Naive B cell (primary cell): Measurements from ENCODE around the gene MAP3K2. TPM values are rescaled to one million over a fixed set of nuclear protein-coding genes. Genes with fewer than 3 reads are reported as not detected.
A peak's percentile ranks its signal among the peaks of the same experiment; 100 is the strongest.

Experiments used
- ATAC-seq, 2 donors: fragments of 150-1000 bp; cut with Tn5 transposase; 2 replicates each; pipeline ENCODE4 v1.10.0; 2021; ENCODE audit warnings: low read depth in 2 of 2, mild to moderate bottlenecking in 2 of 2, moderate library complexity in 2 of 2
- DNase-seq: peaks from one replicate; pipeline ENCODE4 v3.0.0; 2022
- H3K27ac Mint-ChIP-seq, 6 donors: one replicate each; pipeline ENCODE4 v1.8.0; 2020 to 2022; ENCODE audit warnings: mild to moderate bottlenecking in 6 of 6, mixed read lengths in 6 of 6, moderate library complexity in 5 of 6, inconsistent platforms in 2 of 6
- H3K27me3 Mint-ChIP-seq, 3 donors: one replicate each; pipeline ENCODE4 v1.8.0; 2021 to 2022; ENCODE audit warnings: mixed read lengths in 3 of 3, mild to moderate bottlenecking in 1 of 3
- H3K36me3 Mint-ChIP-seq, 2 donors: one replicate each; pipeline ENCODE4 v1.8.0; 2020 to 2022; ENCODE audit warnings: mixed read lengths in 2 of 2, inconsistent platforms in 1 of 2, mild to moderate bottlenecking in 1 of 2
- H3K4me1 Mint-ChIP-seq, 3 donors: one replicate each; pipeline ENCODE4 v1.8.0; 2020 to 2022; ENCODE audit warnings: mixed read lengths in 3 of 3, inconsistent platforms in 1 of 3, mild to moderate bottlenecking in 1 of 3, moderate library complexity in 1 of 3
- H3K4me3 Mint-ChIP-seq, 8 donors: one replicate each; pipeline ENCODE4 v1.8.0; 2020 to 2022; ENCODE audit warnings: mild to moderate bottlenecking in 8 of 8, mixed read lengths in 8 of 8, moderate library complexity in 8 of 8, inconsistent platforms in 2 of 8
- H3K9me3 Mint-ChIP-seq, 7 donors: one replicate each; pipeline ENCODE4 v1.8.0; 2020 to 2022; ENCODE audit warnings: mixed read lengths in 7 of 7, mild to moderate bottlenecking in 5 of 7, inconsistent platforms in 2 of 7, moderate library complexity in 1 of 7
- polyA plus RNA-seq, 6 donors: library from polyadenylated mRNA; unstranded; fragments of 300-500 nt; fragmentation: Illumina TruSeq; gene quantifications; one replicate each; pipeline ENCODE4 v1.2.3, GENCODE V29; 2021; ENCODE audit warnings: low read depth in 6 of 6

MAP3K2 gene
- polyA plus RNA-seq, 6 donors from 2014 or later: 67.2 to 101 (median 73.2) TPM

GRCh38 chr2:127305990-127306585 lies 81.7 kb downstream of the MAP3K2 start:
- Mint-ChIP-seq H3K27ac (peak overlapping the region in 4 of 6 donors; percentile 39 to 75 (median 48)), H3K9me3 (no peaks in the 10 kb centered on the region), H3K36me3 (peaks cover 0 to 15% of the 10 kb centered on the region in 2 donors), H3K27me3 (no peaks in the 10 kb centered on the region), H3K4me1 (peaks cover 0 to 4% (median 0%) of the 10 kb centered on the region in 3 donors), H3K4me3 (no peak overlapping the region)
- ATAC-seq: peak in 1 of 2 donors; percentile 57
- DNase-seq: no peak

DNA sequence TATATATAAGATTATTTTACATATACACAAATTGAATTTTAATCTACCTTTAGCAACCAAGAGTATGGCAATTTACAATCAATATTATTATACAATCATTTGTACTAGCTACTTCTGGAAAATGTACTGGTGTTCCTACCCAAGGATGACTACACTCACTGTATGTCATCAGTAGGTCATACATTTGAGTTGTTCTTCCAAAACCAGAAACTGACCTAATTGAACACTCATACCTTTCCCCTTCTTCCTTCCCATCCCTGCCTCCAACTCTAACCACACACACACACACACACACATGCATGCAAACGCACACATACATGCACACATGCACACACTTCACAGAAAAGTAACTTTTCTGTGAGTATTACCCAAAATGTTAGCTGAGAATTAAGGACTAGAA lies 85.6 kb downstream of the MAP3K2 start:
- H3K4me3 Mint-ChIP-seq: no peak overlapping the region
- H3K36me3 Mint-ChIP-seq: peaks cover 0 to 6% of the 10 kb centered on the region in 2 donors
- peaks cover 0 to 4% (median 0%) of the 10 kb centered on the region in 3 donors for H3K4me1 Mint-ChIP-seq
- peak overlapping the region in 2 of 6 donors; percentile 13 to 79 for H3K27ac Mint-ChIP-seq
- H3K27me3 Mint-ChIP-seq: no peaks in the 10 kb centered on the region
- DNase-seq (no peak), ATAC-seq (no peak)
- no peaks in the 10 kb centered on the region for H3K9me3 Mint-ChIP-seq

DNA sequence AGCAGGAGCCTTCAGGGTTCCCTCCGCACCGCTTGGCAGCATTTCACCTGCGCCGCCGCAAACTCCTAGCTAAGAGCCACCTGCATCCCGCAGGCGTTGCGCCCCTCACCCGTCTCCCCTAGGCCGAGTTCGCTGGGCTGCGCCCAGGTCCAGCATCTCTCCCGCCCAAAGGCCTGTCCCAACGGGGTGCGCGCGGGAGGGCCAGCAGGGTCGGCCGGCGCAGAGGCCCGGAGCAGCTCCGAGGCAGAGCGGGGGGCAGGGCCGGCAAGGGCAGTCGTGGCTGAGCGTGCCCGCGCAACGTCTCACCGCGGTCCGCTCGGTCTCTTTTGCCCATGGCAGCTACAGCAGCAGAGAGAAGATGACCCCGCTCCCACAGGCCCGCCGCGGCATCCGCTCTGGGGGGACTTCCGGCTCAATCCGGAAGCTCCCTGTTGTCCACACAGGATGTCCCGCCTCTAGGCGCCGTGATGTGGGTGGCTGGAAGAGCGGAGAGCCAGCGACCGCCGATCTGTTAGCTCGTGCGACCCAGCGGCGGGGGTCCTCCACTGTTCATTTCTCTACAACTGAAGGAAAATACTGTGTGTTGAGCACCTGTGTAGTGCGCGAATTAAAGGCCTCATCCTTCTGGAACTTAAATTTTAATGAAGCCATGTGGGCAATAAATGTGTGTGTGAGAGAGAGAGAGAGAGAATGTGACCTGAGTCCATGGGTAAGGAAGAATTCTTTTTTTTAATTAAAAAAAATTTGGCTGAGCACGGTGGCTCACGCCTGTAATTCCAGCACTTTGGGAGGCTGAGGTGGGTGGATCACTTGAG lies 93.8 kb downstream of the MAP3K2 start, which contains the start of gene ERCC3:
TSS of gene ERCC3 (minus strand) at position 397 of the 815 bp plus-strand sequence. CDS start at position 334, 63 bp downstream.
- Mint-ChIP-seq H3K27me3 (no peaks in the 10 kb centered on the region), H3K27ac (peak within 1 kb of the TSS; percentile 58 to 98 (median 96)), H3K9me3 (peaks cover 0 to 2% (median 0%) of the 10 kb centered on the region in 7 donors), H3K4me3 (peak within 1 kb of the TSS; percentile 92 to 100 (median 98)), H3K4me1 (peaks cover 16 to 27% (median 24%) of the 10 kb centered on the region in 3 donors), H3K36me3 (peaks cover 3 to 6% of the 10 kb centered on the region in 2 donors)
- peak; percentile 78 for DNase-seq
- ATAC-seq: peak; percentile 98

DNA sequence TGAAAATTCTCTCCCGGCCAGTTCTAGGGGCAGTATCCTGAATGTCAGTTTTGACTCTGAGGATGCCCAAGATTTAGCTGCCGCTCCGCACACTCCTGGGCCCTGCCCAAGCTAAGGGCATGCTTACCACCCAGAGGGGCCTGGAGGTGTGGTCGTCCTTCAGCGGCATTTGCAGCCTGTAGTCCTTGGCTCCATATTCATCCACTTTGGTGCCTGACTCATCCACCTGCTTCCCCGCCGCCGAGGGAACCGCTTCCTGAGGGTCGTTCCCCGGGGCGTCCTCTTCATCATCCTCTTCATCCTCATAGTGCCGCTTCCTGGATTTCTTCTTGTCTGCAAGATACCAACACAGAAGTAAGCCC lies 94.4 kb downstream of the MAP3K2 start:
- H3K27ac Mint-ChIP-seq: peak overlapping the region in 4 of 6 donors; percentile 71 to 96 (median 93)
- peaks cover 8 to 12% of the 10 kb centered on the region in 2 donors for H3K36me3 Mint-ChIP-seq
- H3K9me3 Mint-ChIP-seq: peaks cover 0 to 2% (median 0%) of the 10 kb centered on the region in 7 donors
- DNase-seq (peak; percentile 1), ATAC-seq (no peak)
- H3K4me1 Mint-ChIP-seq: peaks cover 16 to 33% (median 24%) of the 10 kb centered on the region in 3 donors
- H3K4me3 Mint-ChIP-seq: peak overlapping the region; percentile 92 to 100 (median 98)
- no peaks in the 10 kb centered on the region for H3K27me3 Mint-ChIP-seq

DNA sequence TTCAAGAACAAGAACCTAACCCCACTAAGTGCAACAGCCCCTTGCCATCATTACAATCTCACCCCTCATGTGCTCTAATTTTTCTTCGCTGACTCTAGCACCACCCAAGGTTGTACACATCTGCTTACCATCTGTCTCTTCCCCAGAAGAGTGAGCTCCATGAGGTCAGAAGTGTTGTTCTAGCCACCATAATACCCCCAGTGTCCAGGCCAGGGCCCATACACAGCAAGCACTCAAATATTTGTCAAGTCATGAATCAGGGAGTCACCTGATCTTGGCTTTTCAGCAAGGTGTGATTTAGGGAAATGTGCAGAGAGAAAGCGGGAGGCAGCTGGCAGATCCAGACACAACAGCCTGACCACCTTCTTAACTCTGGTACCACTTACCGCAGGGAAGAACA lies 99.5 kb downstream of the MAP3K2 start:
- no peaks in the 10 kb centered on the region for H3K27me3 Mint-ChIP-seq
- ATAC-seq (no peak), DNase-seq (no peak)
- H3K27ac Mint-ChIP-seq: no peak overlapping the region
- H3K9me3 Mint-ChIP-seq: peaks cover 0 to 8% (median 0%) of the 10 kb centered on the region in 7 donors
- no peak overlapping the region for H3K4me3 Mint-ChIP-seq
- peaks cover 16 to 33% (median 20%) of the 10 kb centered on the region in 3 donors for H3K4me1 Mint-ChIP-seq
- H3K36me3 Mint-ChIP-seq: peaks cover 40 to 46% of the 10 kb centered on the region in 2 donors

DNA sequence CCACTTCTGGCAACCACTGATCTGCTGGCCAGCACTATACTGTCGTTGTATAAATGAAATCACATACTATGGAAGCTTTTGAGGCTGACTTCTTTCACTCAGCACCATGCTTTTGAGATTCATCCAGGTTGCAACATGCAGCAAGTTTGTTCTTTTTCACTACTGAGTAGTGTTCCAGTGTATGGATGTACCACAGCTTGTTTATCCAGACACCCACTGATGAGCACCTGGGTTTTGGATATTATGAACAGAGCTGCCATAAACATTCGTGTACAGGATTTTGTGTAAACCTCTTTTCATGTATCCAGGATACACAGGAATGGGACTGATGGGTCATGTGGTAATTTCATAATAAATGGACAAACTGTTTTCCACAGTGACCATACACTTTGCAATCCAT lies 104.5 kb downstream of the MAP3K2 start:
- Mint-ChIP-seq H3K27ac (no peak overlapping the region), H3K27me3 (no peaks in the 10 kb centered on the region), H3K4me1 (peaks cover 18 to 41% (median 20%) of the 10 kb centered on the region in 3 donors), H3K9me3 (peaks cover 0 to 8% (median 0%) of the 10 kb centered on the region in 7 donors), H3K36me3 (peaks cover 45 to 49% of the 10 kb centered on the region in 2 donors), H3K4me3 (no peak overlapping the region)
- ATAC-seq (no peak), DNase-seq (no peak)

GRCh38 chr2:127280693-127281092 lies 107.1 kb downstream of the MAP3K2 start:
- no peak for ATAC-seq
- Mint-ChIP-seq H3K4me3 (no peak overlapping the region), H3K27me3 (no peaks in the 10 kb centered on the region), H3K36me3 (peaks cover 42 to 46% of the 10 kb centered on the region in 2 donors), H3K9me3 (peaks cover 0 to 8% (median 0%) of the 10 kb centered on the region in 7 donors), H3K4me1 (peaks cover 19 to 54% (median 21%) of the 10 kb centered on the region in 3 donors), H3K27ac (peak overlapping the region in 2 of 6 donors; percentile 22 to 37)
- DNase-seq: no peak

DNA sequence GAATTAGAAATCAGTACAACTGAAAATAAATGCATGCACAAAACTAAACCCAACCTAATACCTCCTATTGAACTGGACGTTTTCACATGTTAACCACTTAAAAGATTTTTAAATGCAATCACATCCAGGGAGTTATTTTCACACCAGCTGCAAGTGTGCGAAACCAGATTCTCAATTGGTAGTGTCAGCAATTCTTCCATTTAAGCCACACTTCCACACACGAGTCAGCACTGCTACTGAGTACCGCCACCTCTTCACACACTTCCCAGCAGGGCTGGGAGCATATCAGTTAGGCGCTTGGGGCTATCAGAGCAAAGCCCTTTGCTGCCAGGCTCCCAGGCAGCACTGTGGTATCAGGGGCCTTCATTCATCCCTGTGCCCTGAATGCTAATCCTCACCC lies 108.0 kb downstream of the MAP3K2 start:
- H3K36me3 Mint-ChIP-seq: peaks cover 39 to 50% of the 10 kb centered on the region in 2 donors
- DNase-seq (no peak), ATAC-seq (no peak)
- no peaks in the 10 kb centered on the region for H3K27me3 Mint-ChIP-seq
- H3K27ac Mint-ChIP-seq: peak overlapping the region in 1 of 6 donors; percentile 36
- peaks cover 0 to 8% (median 0%) of the 10 kb centered on the region in 7 donors for H3K9me3 Mint-ChIP-seq
- H3K4me1 Mint-ChIP-seq: peaks cover 21 to 54% (median 22%) of the 10 kb centered on the region in 3 donors
- no peak overlapping the region for H3K4me3 Mint-ChIP-seq

- DNase-seq (no peak), ATAC-seq (no peak)
- Mint-ChIP-seq H3K27ac (peak overlapping the region in 1 of 6 donors; percentile 89), H3K4me3 (no peak overlapping the region), H3K4me1 (peaks cover 16 to 48% (median 17%) of the 10 kb centered on the region in 3 donors), H3K36me3 (peaks cover 34 to 43% of the 10 kb centered on the region in 2 donors), H3K27me3 (no peaks in the 10 kb centered on the region), H3K9me3 (peaks cover 0 to 4% (median 0%) of the 10 kb centered on the region in 7 donors)
Observed at GRCh38 chr2:127278959-127279358, 108.8 kb downstream of the MAP3K2 start.

- peak overlapping the region in 5 of 6 donors; percentile 13 to 88 (median 49) for H3K27ac Mint-ChIP-seq
- H3K4me3 Mint-ChIP-seq: no peak overlapping the region
- peaks cover 12 to 31% (median 14%) of the 10 kb centered on the region in 3 donors for H3K4me1 Mint-ChIP-seq
- no peaks in the 10 kb centered on the region for H3K9me3 Mint-ChIP-seq
- peaks cover 35 to 38% of the 10 kb centered on the region in 2 donors for H3K36me3 Mint-ChIP-seq
- DNase-seq: no peak
- H3K27me3 Mint-ChIP-seq: no peaks in the 10 kb centered on the region
- ATAC-seq: no peak
Observed at GRCh38 chr2:127277028-127277427, 110.7 kb downstream of the MAP3K2 start.

- ATAC-seq: no peak
- Mint-ChIP-seq H3K9me3 (no peaks in the 10 kb centered on the region), H3K4me3 (no peak overlapping the region), H3K27ac (peak overlapping the region in 2 of 6 donors; percentile 38 to 51), H3K36me3 (peaks cover 36 to 39% of the 10 kb centered on the region in 2 donors), H3K4me1 (peaks cover 12 to 19% (median 12%) of the 10 kb centered on the region in 3 donors), H3K27me3 (no peaks in the 10 kb centered on the region)
- no peak for DNase-seq
Observed at GRCh38 chr2:127275789-127276188, 112.0 kb downstream of the MAP3K2 start.

GRCh38 chr2:127275356-127275755 lies 112.4 kb downstream of the MAP3K2 start:
- H3K4me1 Mint-ChIP-seq: peaks cover 12 to 19% (median 12%) of the 10 kb centered on the region in 3 donors
- no peak overlapping the region for H3K4me3 Mint-ChIP-seq
- DNase-seq (no peak), ATAC-seq (no peak)
- H3K27me3 Mint-ChIP-seq: no peaks in the 10 kb centered on the region
- H3K9me3 Mint-ChIP-seq: no peaks in the 10 kb centered on the region
- peak overlapping the region in 3 of 6 donors; percentile 35 to 51 (median 38) for H3K27ac Mint-ChIP-seq
- peaks cover 36 to 43% of the 10 kb centered on the region in 2 donors for H3K36me3 Mint-ChIP-seq

DNA sequence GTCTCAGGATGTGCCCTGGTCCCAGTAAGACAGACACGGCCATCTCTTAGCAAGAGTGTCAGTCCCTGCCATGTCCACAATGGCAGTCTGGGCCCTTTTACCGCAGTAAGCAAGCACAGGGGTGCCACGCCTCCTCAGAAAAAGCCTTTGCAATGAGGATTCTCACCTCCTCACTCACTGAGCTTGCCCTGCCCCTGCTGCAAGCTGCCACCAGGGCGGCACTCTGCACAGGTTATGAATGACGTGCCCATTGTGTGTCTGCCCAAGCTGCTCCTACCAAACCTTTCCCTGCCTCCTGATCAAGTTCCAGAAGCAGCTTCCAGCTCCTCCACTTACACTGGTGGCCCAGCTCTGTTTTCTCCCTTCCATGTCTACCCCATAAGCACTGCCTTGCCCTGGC lies 117.1 kb downstream of the MAP3K2 start:
- Mint-ChIP-seq H3K36me3 (peaks cover 43 to 52% of the 10 kb centered on the region in 2 donors), H3K27ac (peak overlapping the region in 1 of 6 donors; percentile 14), H3K4me3 (peak overlapping the region in 1 of 8 donors; percentile 1), H3K27me3 (no peaks in the 10 kb centered on the region), H3K4me1 (peaks cover 0 to 6% (median 0%) of the 10 kb centered on the region in 3 donors), H3K9me3 (no peaks in the 10 kb centered on the region)
- ATAC-seq (no peak), DNase-seq (no peak)
